ENCODE data around the gene TMEM145.

Gene TMEM145

DNA sequence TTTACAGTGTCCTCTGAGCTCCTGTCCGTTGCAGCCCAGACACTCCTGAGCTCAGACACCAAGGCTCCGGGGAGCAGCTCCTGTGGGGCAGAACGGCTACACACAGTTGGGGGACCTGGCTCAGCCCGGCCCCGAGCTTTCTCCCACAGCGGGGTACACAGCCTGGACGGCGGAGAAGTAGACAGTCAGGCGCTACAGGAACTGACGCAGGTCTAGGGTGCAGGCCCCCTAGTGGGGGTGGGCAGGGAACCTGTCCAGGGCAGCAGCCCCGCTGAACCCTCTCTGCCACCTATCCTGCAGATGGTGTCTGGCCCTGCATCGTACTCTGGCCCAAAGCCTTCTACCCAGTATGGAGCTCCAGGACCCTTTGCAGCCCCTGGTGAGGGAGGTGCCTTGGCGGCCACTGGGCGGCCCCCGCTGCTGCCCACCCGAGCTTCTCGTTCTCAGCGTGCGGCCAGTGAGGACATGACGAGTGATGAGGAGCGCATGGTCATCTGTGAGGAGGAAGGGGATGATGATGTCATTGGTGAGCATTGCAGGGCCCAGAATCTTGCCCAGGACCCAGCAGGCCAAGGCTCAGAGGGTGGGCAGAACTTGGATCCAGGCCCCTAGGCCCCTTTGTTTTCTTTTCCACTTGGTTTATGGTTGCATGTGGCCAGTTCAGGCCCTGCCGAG is 24.1 kb upstream of the TMEM145 start:
- TF ChIP-seq, protein P1, sequence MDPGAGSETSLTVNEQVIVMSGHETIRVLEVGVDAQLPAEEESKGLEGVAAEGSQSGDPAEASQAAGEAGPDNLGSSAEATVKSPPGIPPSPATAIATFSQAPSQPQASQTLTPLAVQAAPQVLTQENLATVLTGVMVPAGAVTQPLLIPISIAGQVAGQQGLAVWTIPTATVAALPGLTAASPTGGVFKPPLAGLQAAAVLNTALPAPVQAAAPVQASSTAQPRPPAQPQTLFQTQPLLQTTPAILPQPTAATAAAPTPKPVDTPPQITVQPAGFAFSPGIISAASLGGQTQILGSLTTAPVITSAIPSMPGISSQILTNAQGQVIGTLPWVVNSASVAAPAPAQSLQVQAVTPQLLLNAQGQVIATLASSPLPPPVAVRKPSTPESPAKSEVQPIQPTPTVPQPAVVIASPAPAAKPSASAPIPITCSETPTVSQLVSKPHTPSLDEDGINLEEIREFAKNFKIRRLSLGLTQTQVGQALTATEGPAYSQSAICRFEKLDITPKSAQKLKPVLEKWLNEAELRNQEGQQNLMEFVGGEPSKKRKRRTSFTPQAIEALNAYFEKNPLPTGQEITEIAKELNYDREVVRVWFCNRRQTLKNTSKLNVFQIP (CRISPR knock-in tag; IDR thresholded peaks at IDR 0.05; ENCODE audit: borderline replicate concordance, low read depth) = no peak
- TF ChIP-seq, protein P2, sequence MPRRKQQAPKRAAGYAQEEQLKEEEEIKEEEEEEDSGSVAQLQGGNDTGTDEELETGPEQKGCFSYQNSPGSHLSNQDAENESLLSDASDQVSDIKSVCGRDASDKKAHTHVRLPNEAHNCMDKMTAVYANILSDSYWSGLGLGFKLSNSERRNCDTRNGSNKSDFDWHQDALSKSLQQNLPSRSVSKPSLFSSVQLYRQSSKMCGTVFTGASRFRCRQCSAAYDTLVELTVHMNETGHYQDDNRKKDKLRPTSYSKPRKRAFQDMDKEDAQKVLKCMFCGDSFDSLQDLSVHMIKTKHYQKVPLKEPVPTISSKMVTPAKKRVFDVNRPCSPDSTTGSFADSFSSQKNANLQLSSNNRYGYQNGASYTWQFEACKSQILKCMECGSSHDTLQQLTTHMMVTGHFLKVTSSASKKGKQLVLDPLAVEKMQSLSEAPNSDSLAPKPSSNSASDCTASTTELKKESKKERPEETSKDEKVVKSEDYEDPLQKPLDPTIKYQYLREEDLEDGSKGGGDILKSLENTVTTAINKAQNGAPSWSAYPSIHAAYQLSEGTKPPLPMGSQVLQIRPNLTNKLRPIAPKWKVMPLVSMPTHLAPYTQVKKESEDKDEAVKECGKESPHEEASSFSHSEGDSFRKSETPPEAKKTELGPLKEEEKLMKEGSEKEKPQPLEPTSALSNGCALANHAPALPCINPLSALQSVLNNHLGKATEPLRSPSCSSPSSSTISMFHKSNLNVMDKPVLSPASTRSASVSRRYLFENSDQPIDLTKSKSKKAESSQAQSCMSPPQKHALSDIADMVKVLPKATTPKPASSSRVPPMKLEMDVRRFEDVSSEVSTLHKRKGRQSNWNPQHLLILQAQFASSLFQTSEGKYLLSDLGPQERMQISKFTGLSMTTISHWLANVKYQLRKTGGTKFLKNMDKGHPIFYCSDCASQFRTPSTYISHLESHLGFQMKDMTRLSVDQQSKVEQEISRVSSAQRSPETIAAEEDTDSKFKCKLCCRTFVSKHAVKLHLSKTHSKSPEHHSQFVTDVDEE (CRISPR knock-in tag; IDR thresholded peaks at IDR 0.05) = no peak
- no peak for TF ChIP-seq ZNF565 (CRISPR knock-in tag; conservative IDR thresholded peaks at IDR 0.05; ENCODE audit: low read depth)
- no peak for TF ChIP-seq TOX (CRISPR knock-in tag; IDR thresholded peaks at IDR 0.05; ENCODE audit: borderline replicate concordance)
- TF ChIP-seq RARB (CRISPR knock-in tag; IDR thresholded peaks at IDR 0.05) = no peak
- TF ChIP-seq, protein P3, sequence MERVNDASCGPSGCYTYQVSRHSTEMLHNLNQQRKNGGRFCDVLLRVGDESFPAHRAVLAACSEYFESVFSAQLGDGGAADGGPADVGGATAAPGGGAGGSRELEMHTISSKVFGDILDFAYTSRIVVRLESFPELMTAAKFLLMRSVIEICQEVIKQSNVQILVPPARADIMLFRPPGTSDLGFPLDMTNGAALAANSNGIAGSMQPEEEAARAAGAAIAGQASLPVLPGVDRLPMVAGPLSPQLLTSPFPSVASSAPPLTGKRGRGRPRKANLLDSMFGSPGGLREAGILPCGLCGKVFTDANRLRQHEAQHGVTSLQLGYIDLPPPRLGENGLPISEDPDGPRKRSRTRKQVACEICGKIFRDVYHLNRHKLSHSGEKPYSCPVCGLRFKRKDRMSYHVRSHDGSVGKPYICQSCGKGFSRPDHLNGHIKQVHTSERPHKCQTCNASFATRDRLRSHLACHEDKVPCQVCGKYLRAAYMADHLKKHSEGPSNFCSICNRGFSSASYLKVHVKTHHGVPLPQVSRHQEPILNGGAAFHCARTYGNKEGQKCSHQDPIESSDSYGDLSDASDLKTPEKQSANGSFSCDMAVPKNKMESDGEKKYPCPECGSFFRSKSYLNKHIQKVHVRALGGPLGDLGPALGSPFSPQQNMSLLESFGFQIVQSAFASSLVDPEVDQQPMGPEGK (CRISPR knock-in tag; IDR thresholded peaks at IDR 0.05; ENCODE audit: borderline replicate concordance) = no peak
- TF ChIP-seq ZFP30 (CRISPR knock-in tag; IDR thresholded peaks at IDR 0.05) = no peak
- no peak for TF ChIP-seq ESRRG (CRISPR knock-in tag; IDR thresholded peaks at IDR 0.05)
- no peak for TF ChIP-seq ZC3H10 (CRISPR knock-in tag; IDR thresholded peaks at IDR 0.05)
- TF ChIP-seq OSR1 (CRISPR knock-in tag; IDR thresholded peaks at IDR 0.05) = no peak
- no peak for TF ChIP-seq ARNTL (CRISPR knock-in tag; IDR thresholded peaks at IDR 0.05; ENCODE audit: borderline replicate concordance, low read depth)
- no peak for TF ChIP-seq ZFP3 (CRISPR knock-in tag; IDR thresholded peaks at IDR 0.05)
- TF ChIP-seq GLIS3 (CRISPR knock-in tag; IDR thresholded peaks at IDR 0.05) = no peak
- TF ChIP-seq TCF4 (CRISPR knock-in tag; IDR thresholded peaks at IDR 0.05; ENCODE audit: borderline replicate concordance) = no peak
- TF ChIP-seq, protein P4, sequence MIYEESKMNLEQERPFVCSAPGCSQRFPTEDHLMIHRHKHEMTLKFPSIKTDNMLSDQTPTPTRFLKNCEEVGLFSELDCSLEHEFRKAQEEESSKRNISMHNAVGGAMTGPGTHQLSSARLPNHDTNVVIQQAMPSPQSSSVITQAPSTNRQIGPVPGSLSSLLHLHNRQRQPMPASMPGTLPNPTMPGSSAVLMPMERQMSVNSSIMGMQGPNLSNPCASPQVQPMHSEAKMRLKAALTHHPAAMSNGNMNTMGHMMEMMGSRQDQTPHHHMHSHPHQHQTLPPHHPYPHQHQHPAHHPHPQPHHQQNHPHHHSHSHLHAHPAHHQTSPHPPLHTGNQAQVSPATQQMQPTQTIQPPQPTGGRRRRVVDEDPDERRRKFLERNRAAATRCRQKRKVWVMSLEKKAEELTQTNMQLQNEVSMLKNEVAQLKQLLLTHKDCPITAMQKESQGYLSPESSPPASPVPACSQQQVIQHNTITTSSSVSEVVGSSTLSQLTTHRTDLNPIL (CRISPR knock-in tag; IDR thresholded peaks at IDR 0.05; ENCODE audit: low read depth) = no peak
- no peak for TF ChIP-seq BACH2 (CRISPR knock-in tag; IDR thresholded peaks at IDR 0.05; ENCODE audit: borderline replicate concordance)
- TF ChIP-seq, protein P5, sequence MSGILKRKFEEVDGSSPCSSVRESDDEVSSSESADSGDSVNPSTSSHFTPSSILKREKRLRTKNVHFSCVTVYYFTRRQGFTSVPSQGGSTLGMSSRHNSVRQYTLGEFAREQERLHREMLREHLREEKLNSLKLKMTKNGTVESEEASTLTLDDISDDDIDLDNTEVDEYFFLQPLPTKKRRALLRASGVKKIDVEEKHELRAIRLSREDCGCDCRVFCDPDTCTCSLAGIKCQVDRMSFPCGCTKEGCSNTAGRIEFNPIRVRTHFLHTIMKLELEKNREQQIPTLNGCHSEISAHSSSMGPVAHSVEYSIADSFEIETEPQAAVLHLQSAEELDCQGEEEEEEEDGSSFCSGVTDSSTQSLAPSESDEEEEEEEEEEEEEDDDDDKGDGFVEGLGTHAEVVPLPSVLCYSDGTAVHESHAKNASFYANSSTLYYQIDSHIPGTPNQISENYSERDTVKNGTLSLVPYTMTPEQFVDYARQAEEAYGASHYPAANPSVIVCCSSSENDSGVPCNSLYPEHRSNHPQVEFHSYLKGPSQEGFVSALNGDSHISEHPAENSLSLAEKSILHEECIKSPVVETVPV (CRISPR knock-in tag; IDR thresholded peaks at IDR 0.05) = no peak
- no peak for TF ChIP-seq ZNF8 (CRISPR knock-in tag; IDR thresholded peaks at IDR 0.05)
- no peak for TF ChIP-seq PPARA (CRISPR knock-in tag; IDR thresholded peaks at IDR 0.05; ENCODE audit: borderline replicate concordance)
- no peak for ATAC-seq

DNA sequence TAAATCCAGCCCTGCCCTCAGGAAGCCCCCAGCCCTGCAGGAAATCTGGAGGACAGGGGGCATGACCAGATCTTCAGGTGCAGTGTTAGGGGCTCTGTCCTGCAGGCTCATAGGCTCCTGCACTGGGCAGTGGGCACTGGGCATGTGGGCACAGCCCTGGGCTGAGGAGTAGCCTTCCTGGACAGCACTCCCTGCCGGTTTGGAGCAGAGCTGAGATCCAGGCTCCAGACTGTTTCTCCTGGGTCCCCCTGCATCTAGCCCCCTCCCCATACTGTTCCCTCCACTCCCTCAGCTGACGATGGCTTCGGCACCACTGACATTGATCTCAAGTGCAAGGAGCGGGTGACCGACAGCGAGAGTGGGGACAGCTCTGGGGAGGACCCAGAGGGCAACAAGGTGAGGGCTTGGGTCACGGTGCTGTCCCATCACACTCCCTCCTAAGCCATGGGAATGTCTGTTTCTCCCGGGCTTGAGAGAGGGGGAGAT is 23.5 kb upstream of the TMEM145 start:
- no peak for ATAC-seq
- TF ChIP-seq ZC3H10 (CRISPR knock-in tag; IDR thresholded peaks at IDR 0.05) (no peak), PPARA (CRISPR knock-in tag; IDR thresholded peaks at IDR 0.05; ENCODE audit: borderline replicate concordance) (no peak), ZNF8 (CRISPR knock-in tag; IDR thresholded peaks at IDR 0.05) (no peak), CSDC2 (CRISPR knock-in tag; IDR thresholded peaks at IDR 0.05) (no peak), ZNF565 (CRISPR knock-in tag; conservative IDR thresholded peaks at IDR 0.05; ENCODE audit: low read depth) (no peak), ZNF70 (CRISPR knock-in tag; IDR thresholded peaks at IDR 0.05) (no peak), GLIS3 (CRISPR knock-in tag; IDR thresholded peaks at IDR 0.05) (no peak), ISL1 (CRISPR knock-in tag; IDR thresholded peaks at IDR 0.05) (no peak), ZFP3 (CRISPR knock-in tag; IDR thresholded peaks at IDR 0.05) (no peak), ZFP30 (CRISPR knock-in tag; IDR thresholded peaks at IDR 0.05) (no peak), TCF4 (CRISPR knock-in tag; IDR thresholded peaks at IDR 0.05; ENCODE audit: borderline replicate concordance) (no peak), OSR1 (CRISPR knock-in tag; IDR thresholded peaks at IDR 0.05) (no peak), BACH2 (CRISPR knock-in tag; IDR thresholded peaks at IDR 0.05; ENCODE audit: borderline replicate concordance) (no peak)
- TF ChIP-seq, protein P5 (CRISPR knock-in tag; IDR thresholded peaks at IDR 0.05) = no peak
- TF ChIP-seq, protein P2 (CRISPR knock-in tag; IDR thresholded peaks at IDR 0.05) = no peak
- TF ChIP-seq, protein P1 (CRISPR knock-in tag; IDR thresholded peaks at IDR 0.05; ENCODE audit: borderline replicate concordance, low read depth) = no peak
